Activated CD4-positive, alpha-beta T cell treated with anti-CD3 and anti-CD28 coated beads, Interleukin-10, Interleukin-2, amounts not matched to agents 100 ng/mL and 50 ng/mL, durations not matched to agents 16 hours and 8 hours (primary cell): ENCODE data around the gene TRIM43.
"Not testable (repeated sequence)": the region's sequence is repeated elsewhere in the genome, so short reads cannot be mapped to it uniquely, and the experiment has no call there.

Source experiments
- DNase-seq: peaks from one replicate; pipeline ENCODE4 v3.0.0-alpha.2; 2020

Gene TRIM43

DNA sequence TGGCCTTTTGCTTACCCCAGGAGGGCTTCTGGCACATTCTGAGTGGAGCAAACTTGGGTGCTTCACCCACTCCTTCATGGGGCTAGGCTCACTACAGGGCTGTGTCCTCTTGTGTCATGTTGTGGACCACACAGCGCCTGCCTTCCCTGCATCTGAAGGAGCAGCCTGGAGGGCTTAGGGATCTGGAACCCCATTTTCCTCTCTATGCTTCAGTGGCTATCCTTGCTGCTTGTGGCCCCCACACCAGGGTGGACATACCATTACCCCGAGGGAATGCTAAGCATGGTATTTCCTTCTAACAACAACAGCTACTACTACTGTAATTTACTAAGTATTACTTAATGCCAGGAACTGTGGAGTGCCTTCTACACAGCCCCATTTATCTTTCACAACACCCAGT lies 50.6 kb downstream of the TRIM43 start:
- DNase-seq: not testable (repeated sequence)

DNA sequence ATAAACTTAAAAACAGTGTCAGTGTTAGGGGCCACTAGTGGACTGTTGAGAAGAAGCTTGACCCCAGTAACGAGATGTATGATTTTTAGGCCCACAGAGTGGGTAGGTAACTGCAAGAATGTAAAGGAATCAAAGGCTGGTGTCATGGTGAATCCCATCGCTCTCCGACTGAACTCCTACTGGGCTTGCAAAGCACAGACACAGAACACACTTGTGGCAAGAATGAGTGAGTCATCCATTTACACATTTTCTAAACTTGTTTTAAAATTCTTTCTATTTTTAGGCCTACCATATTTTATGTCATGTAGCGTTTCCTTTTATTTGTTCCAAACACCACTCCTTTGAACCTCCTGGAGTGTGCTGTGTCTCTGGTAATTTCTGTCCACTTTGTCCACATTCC lies 51.1 kb downstream of the TRIM43 start:
- not testable (repeated sequence) for DNase-seq

DNA sequence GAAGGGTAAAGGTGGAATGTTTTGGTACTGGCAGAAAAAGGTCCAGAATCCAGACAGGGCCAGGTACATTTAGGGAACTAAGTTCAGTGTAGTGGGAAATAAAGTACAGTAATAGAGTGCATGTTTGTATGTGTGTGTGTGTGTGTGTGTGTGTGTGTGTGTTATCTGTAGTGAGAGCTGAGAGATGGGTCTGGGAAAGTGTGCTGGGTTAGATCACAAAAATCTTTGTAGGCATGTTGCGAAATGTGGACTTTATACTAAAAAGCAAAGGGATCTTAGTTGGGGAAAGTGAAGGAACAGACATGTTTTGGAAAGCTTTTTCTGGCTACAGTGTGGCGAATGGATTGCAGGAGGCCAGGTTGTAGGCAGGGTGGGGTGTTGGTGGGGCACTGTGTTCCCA lies 53.5 kb downstream of the TRIM43 start:
- not testable (repeated sequence) for DNase-seq

DNA sequence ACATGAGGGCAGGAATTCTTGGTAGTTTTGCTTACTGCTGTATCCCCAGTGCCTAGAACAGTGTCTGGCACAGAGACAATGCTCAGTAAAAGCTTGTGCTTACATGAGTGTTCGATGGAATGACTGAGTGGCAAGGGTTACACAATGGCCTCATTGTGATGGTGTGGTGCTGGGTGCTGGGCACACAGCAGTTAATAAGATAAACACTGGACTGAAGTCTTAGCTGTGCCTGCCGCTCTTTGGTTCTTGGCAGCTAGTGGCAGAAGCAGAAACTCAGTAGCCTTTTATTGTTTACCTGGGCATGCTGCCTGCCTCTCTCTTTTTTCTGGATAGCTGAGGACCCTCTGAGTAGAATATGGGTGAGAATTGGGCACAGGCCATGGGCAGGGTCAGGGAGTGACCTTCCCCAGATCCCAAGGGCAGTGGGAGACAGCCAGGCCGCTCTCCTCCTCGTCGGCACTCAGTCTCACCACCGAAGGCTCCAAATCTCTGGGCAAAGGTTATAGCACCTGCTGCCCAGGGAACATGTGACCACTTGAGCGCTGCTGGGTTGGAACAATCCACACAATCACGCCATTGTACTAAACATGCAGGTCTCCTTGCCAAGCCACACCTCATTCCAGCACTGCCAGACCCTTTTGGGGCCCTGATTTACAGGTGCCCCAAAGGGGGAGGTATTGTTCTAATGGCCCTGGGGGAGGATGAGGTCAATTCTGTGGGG lies 54.6 kb downstream of the TRIM43 start:
- DNase-seq: not testable (repeated sequence)

DNA sequence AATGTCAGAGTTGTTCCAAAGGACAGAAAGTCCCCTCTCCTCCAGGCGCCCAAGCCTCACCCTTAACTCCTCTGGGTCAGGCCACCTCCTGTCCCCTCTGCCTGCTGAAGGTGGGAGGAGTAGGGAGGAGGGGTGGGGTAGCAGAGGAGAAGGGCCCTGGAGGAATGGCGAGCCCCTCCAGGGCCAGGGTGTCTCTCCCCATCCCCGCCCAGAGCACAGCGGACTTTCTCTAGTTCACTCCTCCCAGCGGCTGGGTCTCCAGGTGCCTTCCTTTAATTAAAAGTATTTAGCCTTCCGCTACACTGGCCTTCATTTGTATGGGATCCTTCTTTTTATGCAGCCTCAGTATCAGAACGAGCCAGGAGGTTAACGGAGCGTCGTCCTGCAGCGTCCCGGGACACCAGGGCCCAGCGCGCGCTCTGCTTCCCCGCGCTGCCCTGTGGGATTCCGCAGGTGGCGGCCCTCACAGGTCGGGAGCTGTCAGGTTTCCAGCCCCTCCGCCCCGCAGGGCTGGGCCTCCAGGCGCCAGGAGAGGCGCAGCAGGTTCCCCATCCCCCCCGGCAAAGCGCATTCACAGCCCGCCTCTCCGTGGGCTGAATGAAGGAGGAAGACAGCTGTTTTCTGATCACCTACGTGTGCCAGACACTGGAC lies 57.2 kb downstream of the TRIM43 start:
- DNase-seq: not testable (repeated sequence)
